Heart left ventricle (tissue), 16 donors: ENCODE measurements around the gene SLC4A9. TPM values are rescaled to one million over a fixed set of nuclear protein-coding genes. Genes with fewer than 3 reads are reported as not detected.
A peak's percentile ranks its signal among the peaks of the same experiment; 100 is the strongest.

Source experiments
- ATAC-seq, 4 donors: fragments of 200-7000 bp; cut with Tn5 transposase; one replicate each; pipeline ENCODE4 v1.9.1; 2020 to 2022; ENCODE audit warnings: moderate library complexity in 4 of 4, mild to moderate bottlenecking in 3 of 4, moderate number of reproducible peaks in 1 of 4
- DNase-seq, 5 donors: peaks; one replicate each; pipeline ENCODE4 v3.0.0-alpha.2; 2020
- H3K27ac ChIP-seq, 12 donors: fragments of 200-600 bp; sonication (generic) in 4 of 12; one replicate each; pipeline versions ENCODE4 v1.5.0 to v1.8.0; 2016 to 2022; ENCODE audit warnings: mild to moderate bottlenecking in 2 of 12
- H3K27me3 ChIP-seq, 9 donors: fragments of 200-600 bp; sonication (generic) in 2 of 9; one replicate each; pipeline versions ENCODE4 v1.5.1 to v1.8.0; 2016 to 2022; ENCODE audit warnings: mild to moderate bottlenecking in 3 of 9
- H3K36me3 ChIP-seq, 9 donors: fragments of 200-600 bp; sonication (generic) in 2 of 9; one replicate each; pipeline versions ENCODE4 v1.5.0 to v1.8.0; 2018 to 2022; ENCODE audit warnings: mild to moderate bottlenecking in 2 of 9
- H3K4me1 ChIP-seq, 12 donors: fragments of 200-600 bp; sonication (generic) in 4 of 12; one replicate each; pipeline versions ENCODE4 v1.5.0 to v1.8.0; 2016 to 2022; ENCODE audit warnings: mild to moderate bottlenecking in 3 of 12
- H3K4me3 ChIP-seq, 12 donors: fragments of 200-600 bp; sonication (generic) in 4 of 12; one replicate each; pipeline versions ENCODE4 v1.5.0 to v1.8.0; 2017 to 2022; ENCODE audit warnings: mild to moderate bottlenecking in 9 of 12, moderate library complexity in 4 of 12
- H3K9me3 ChIP-seq, 12 donors: fragments of 200-600 bp; sonication (generic) in 4 of 12; one replicate each; pipeline versions ENCODE4 v1.5.0 to v1.8.0; 2016 to 2022; ENCODE audit warnings: mild to moderate bottlenecking in 1 of 12
- CTCF ChIP-seq, 12 donors: fragments of 200-600 bp; sonication (generic) in 4 of 12; IDR thresholded peaks; one replicate each; pipeline versions ENCODE4 v1.5.0 to v1.8.0; 2018 to 2022; ENCODE audit warnings: antibody characterized with exemption in 12 of 12, mild to moderate bottlenecking in 5 of 12
- POLR2A ChIP-seq, 2 donors: fragments of 450-650 bp; IDR thresholded peaks; one replicate each; pipeline ENCODE4 v1.6.1; 2017; ENCODE audit warnings: antibody characterized with exemption in 2 of 2, mild to moderate bottlenecking in 2 of 2, moderate library complexity in 2 of 2
- WGBS, 4 donors: extraction: QIAGEN DNeasy Blood & Tissue Kit in 2 of 4; methylation state at CpG; one replicate each; pipeline versions ENCODE4 v1.1.5 to v1.1.7; 2013 to 2018; 5-methylcytosine and 5-hydroxymethylcytosine counted together
- intact Hi-C, 10 donors: fragments of 100-400 bp; cut with DNase I; formaldehyde crosslinking; loops; one replicate each; pipeline versions ENCODE4 v1.11.1 to v1.14.2; 2022
- polyA plus RNA-seq, 2 donors: library from polyadenylated mRNA; stranded (reverse); fragments of 200-250 nt; gene quantifications; one replicate each; pipeline ENCODE4 v1.2.3, GENCODE V29; 2013
- total RNA-seq, 9 donors: library from RNA; depleted of rRNA in 2 of 9; stranded (reverse); fragments of >200 nt in 2 of 9; fragmentation: NEBNext Ultra II Directional in 3 of 9; extraction: Animal tissue kit (Norgen Biotek cat#: 25700) in 3 of 9; gene quantifications; one replicate each; pipeline versions ENCODE4 v1.1.0 to v1.2.4, GENCODE V29; 2016 to 2023
- donor health status: ischemic (EF 13 %, LVEDD 7.1; RV severe dilation, severe dysfunction).
- donor health status: healthy with polysubstance abuse.
- donor health status: DM: no; HTN: yes; CAD: no.
- donor health status: DM: no; HTN: no; CAD: no.
- donor health status: ischemic (EF 25% LVEDD 6.9; RV normal size, moderate dysfunction).
- donor health status: ischemic (EF 25% LVEDD 5.7; RV mildly dilated, moderate dysfunction).
- donor health status: healthy.
- donor health status: DM: yes; HTN: yes; CAD: no.
- donor health status: ischemic (EF 35%, LVEDD 5.7; RV mildly dilated, moderate dysfunction).
- donor health status: nonischemic (EF 11% LVEDD 7.7; RV severe dilation, severe dysfunction).
- donor health status: DM: yes; HTN: yes; CAD: no.
- donor health status: PGD.
- donor health status: ischemic (EF 29% LVEDD 5.4; RV normal size, mild dysfunction).
- donor health status: nonischemic (EF 23%, LVEDD 6.1; RV moderate dilation, normal function).

Gene SLC4A9
- total and polyA plus RNA-seq, 11 donors: 0.08 to 0.20 (median 0.12) TPM; not detected in 6

DNA sequence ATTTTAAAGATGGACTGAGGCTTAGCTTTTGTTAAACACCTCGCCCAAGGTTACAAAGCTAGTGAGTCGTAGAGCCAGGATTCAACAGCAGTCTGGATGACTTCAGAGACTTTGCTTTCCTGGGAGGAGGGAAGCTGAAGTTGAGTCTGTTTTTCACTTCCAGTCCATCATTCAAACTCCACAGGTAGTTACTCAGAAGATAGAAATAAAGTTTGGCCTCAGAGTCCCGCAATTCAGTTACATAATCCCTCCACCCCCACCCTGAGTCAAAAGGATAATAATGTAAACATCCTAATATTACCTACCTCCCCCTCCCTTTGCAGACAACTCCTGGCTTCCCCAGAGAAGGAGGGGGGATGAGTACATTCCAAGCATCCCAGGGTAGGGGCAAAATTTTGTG, 21.7 kb upstream of the SLC4A9 start:
- Histone ChIP-seq H3K27me3 (no peaks in the 10 kb centered on the region), H3K4me3 (no peak overlapping the region), H3K27ac (peak overlapping the region in 7 of 12 donors; percentile 41 to 99 (median 76)), H3K4me1 (peaks cover 6 to 90% (median 72%) of the 10 kb centered on the region in 12 donors), H3K36me3 (peaks cover 0 to 86% (median 63%) of the 10 kb centered on the region in 9 donors), H3K9me3 (no peaks in the 10 kb centered on the region)
- WGBS, 4 donors: 60 to 71% (median 64%) methylated on average over 3 of the region's 3 CpGs
- DNase-seq: no peak
- intact Hi-C loops: loop anchor here in 2 of 10 donors (5.0 kb wide), 1 partner anchor 36 kb away; the partner anchor contains the start of gene PFDN1 (in 2 of the 2)
- no peak for ATAC-seq
- TF ChIP-seq POLR2A (IDR thresholded peaks at IDR 0.05): no peak
- no peak for TF ChIP-seq CTCF (IDR thresholded peaks at IDR 0.05)

GRCh38 chr5:140338908-140339307, 21.1 kb upstream of the SLC4A9 start:
- WGBS, 4 donors: 71 to 86% (median 78%) methylated on average over 2 of the region's 2 CpGs
- TF ChIP-seq POLR2A (IDR thresholded peaks at IDR 0.05) (no peak), CTCF (IDR thresholded peaks at IDR 0.05) (no peak)
- Histone ChIP-seq H3K9me3 (no peaks in the 10 kb centered on the region), H3K4me3 (no peak overlapping the region), H3K36me3 (peaks cover 0 to 85% (median 57%) of the 10 kb centered on the region in 9 donors), H3K27me3 (no peaks in the 10 kb centered on the region), H3K4me1 (peaks cover 8 to 95% (median 78%) of the 10 kb centered on the region in 12 donors), H3K27ac (peak overlapping the region in 7 of 12 donors; percentile 1 to 99 (median 75))
- intact Hi-C loops: loop anchor here in 2 of 10 donors (5.0 kb wide), 1 partner anchor 37 kb away; the partner anchor contains the start of gene PFDN1 (in 2 of the 2)
- ATAC-seq: no peak
- no peak for DNase-seq

DNA sequence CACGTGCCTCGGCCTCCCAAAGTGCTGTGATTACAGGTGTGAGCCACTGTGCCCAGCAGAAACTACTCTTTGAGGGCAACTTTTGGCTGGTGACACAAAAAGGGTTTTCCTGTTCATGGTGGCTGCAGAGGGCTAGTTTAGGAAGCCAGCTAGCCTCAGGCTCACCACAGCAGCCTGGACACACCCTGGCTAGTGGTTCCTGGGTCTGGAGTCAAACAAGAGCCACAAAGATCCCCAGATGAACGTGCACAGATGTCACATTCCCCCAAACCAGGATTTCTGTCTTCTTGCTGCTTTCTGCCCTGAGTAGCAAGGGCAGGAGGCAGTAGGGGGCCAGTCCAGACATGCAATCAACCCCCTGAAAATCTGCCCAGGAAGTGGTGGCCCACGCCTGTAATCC, 20.4 kb upstream of the SLC4A9 start:
- ATAC-seq (no peak), DNase-seq (no peak)
- Histone ChIP-seq H3K27me3 (no peaks in the 10 kb centered on the region), H3K4me3 (no peak overlapping the region), H3K9me3 (no peaks in the 10 kb centered on the region), H3K4me1 (peaks cover 9 to 95% (median 85%) of the 10 kb centered on the region in 12 donors), H3K36me3 (peaks cover 0 to 78% (median 50%) of the 10 kb centered on the region in 9 donors), H3K27ac (peak overlapping the region in 8 of 12 donors; percentile 1 to 99 (median 91))
- 66 to 74% (median 72%) methylated on average over 3 to 4 of the region's 4 CpGs for WGBS, 4 donors
- TF ChIP-seq POLR2A (IDR thresholded peaks at IDR 0.05) (no peak), CTCF (IDR thresholded peaks at IDR 0.05) (no peak)
- intact Hi-C loops: loop anchor here in 4 of 10 donors (5.0 to 10.0 kb wide), 3 partner anchors 37 to 265 kb away; partner anchors contain the start of gene PFDN1 (in 3 of the 4)

DNA sequence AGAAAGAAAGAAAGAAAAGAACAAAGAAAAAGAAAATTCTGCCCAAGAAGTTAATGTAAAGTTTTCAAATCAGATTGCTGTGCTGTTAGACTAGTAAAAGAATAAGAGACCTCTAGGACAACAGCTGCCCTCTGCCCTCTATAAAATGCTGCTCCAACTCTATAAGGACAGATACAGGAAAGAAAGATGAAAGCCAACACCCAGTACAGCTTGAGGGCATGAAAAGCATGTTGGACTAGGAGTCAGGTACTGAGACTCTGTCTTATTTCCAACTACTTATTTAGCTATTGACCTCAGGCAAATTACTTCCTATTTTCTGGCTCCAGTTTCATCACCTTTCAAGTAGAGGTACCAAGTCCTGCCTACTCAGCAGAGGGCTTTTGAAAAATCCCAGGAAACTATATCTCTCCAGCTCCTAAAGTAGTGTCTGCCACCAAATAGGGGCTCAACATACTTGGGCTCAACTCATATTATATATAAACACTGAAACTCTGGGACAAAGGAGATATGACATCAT, 19.3 kb upstream of the SLC4A9 start:
- intact Hi-C loops: loop anchor here in 3 of 10 donors (5.0 to 10.0 kb wide), 3 partner anchors 38 to 266 kb away; partner anchors contain the start of gene PFDN1 (in 1 of the 3)
- H3K27me3 ChIP-seq: no peaks in the 10 kb centered on the region
- peak overlapping the region in 2 of 12 donors; percentile 13 to 20 for H3K4me3 ChIP-seq
- no peak for TF ChIP-seq CTCF (IDR thresholded peaks at IDR 0.05)
- H3K9me3 ChIP-seq: no peaks in the 10 kb centered on the region
- DNase-seq (no peak), ATAC-seq (no peak)
- peak overlapping the region in 11 of 12 donors; percentile 21 to 99 (median 83) for H3K27ac ChIP-seq
- H3K36me3 ChIP-seq: peaks cover 0 to 69% (median 42%) of the 10 kb centered on the region in 9 donors
- H3K4me1 ChIP-seq: peaks cover 11 to 100% (median 88%) of the 10 kb centered on the region in 12 donors
